Kidney epithelial cell (primary cell): Measurements from ENCODE around the gene SPOCK1. TPM values are rescaled to one million over a fixed set of nuclear protein-coding genes. Genes with fewer than 3 reads are reported as not detected.

Experiments used
- DNase-seq: peaks from one replicate; pipeline ENCODE4 v3.0.0-alpha.2; 2010; ENCODE audit warnings: low read depth
- H3K27me3 ChIP-seq: 2 replicates; pipeline ENCODE4 v1.6.0; 2011; ENCODE audit warnings: low read length; ENCODE audit not compliant: control insufficient read depth, insufficient read depth
- H3K36me3 ChIP-seq: 2 replicates; pipeline ENCODE4 v1.5.1; 2011; ENCODE audit warnings: low read length; ENCODE audit not compliant: control insufficient read depth, insufficient read depth
- H3K4me3 ChIP-seq: 2 replicates; pipeline ENCODE4 v1.5.1; 2011; ENCODE audit warnings: low read depth, mild to moderate bottlenecking, control low read depth, low read length
- total RNA-seq: library from RNA; depleted of rRNA; stranded (reverse); fragments of >200 nt; gene quantifications from 2 replicates; pipeline ENCODE4 v1.2.3, GENCODE V29; 2015
- TF ChIP-seq, protein P1 (sequence below): IDR thresholded peaks from 2 replicates; pipeline ENCODE4 v1.5.1; 2011; ENCODE audit warnings: mild to moderate bottlenecking, moderate library complexity, low read length, control low read depth, inconsistent platforms; ENCODE audit not compliant: insufficient read depth, poor library complexity, severe bottlenecking

Gene SPOCK1
- total RNA-seq, 1 donor from 2014 or later, result 13.1 TPM

DNA sequence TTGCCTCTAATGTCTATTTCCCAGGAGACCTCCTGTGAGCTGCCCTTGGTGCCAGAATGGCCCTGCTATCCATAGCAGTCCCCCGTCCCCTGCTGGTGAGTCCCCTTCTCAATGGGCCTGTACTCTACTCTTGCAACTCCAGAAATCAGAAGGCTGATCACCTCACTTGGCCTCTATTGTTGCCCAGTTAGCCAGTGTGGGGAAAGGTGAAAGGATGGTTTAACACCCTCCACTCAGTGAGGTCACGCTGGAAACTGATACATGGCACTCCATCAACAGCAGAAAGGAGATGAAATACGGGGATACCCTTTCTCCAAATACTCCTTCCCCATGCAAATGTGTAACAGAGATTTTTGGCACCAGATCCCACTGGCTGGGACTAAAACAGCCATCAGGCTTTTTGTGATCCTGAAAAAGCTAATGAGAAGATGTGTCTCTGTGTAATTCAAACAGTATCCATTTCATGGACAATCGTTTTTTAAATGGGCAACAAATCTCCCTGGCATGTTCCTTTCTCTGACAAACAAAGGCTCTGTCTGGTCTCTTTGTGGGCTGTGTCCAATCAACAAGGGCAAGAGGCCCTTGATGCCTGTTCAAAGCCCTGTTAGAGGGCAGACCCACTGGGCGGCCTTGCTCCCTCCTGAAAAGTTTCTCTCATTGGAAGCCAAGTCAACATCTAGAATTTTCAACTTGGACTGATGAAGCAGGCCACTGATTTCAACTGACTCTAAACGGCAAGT is 343.7 kb downstream of the SPOCK1 start:
- no peaks in the 10 kb centered on the region for H3K36me3 ChIP-seq
- H3K27me3 ChIP-seq, result no peaks in the 10 kb centered on the region
- DNase-seq, result no peak
- H3K4me3 ChIP-seq, result no peak overlapping the region
- TF ChIP-seq, protein P1, sequence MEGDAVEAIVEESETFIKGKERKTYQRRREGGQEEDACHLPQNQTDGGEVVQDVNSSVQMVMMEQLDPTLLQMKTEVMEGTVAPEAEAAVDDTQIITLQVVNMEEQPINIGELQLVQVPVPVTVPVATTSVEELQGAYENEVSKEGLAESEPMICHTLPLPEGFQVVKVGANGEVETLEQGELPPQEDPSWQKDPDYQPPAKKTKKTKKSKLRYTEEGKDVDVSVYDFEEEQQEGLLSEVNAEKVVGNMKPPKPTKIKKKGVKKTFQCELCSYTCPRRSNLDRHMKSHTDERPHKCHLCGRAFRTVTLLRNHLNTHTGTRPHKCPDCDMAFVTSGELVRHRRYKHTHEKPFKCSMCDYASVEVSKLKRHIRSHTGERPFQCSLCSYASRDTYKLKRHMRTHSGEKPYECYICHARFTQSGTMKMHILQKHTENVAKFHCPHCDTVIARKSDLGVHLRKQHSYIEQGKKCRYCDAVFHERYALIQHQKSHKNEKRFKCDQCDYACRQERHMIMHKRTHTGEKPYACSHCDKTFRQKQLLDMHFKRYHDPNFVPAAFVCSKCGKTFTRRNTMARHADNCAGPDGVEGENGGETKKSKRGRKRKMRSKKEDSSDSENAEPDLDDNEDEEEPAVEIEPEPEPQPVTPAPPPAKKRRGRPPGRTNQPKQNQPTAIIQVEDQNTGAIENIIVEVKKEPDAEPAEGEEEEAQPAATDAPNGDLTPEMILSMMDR, result no peak

- DNase-seq, result no peak
- TF ChIP-seq, protein P1, result no peak
Measured at GRCh38 chr5:137152616-137153015, 346.5 kb downstream of the SPOCK1 start.

DNA sequence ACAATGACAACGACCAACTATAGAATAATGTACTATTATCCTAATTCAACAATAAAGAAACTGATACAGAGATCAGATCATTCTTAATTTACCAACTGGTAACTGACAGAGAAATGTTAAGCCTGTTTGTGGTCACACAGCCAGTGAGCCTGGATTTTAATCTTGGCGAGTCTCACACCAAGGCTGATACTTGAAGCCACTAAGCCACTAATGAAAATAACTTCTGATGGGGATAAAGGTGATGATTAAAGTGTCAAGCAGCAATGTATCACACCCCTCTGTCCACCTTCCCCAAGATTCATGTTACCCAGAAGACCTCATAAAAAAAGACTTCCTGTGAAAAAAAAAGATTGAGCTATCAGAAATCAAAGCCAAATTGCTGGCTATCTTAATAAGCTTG is 350.5 kb downstream of the SPOCK1 start:
- Histone ChIP-seq H3K36me3 (no peaks in the 10 kb centered on the region), H3K27me3 (no peaks in the 10 kb centered on the region), H3K4me3 (no peak overlapping the region)
- TF ChIP-seq, protein P1, result no peak
- DNase-seq, result no peak

More at GRCh38 chr5:137152616-137153015, 346.5 kb downstream of the SPOCK1 start:
- no peaks in the 10 kb centered on the region for H3K36me3 ChIP-seq
- no peaks in the 10 kb centered on the region for H3K27me3 ChIP-seq
- H3K4me3 ChIP-seq, result no peak overlapping the region

GRCh38 chr5:137148159-137148558 is 351.0 kb downstream of the SPOCK1 start:
- Histone ChIP-seq H3K27me3 (no peaks in the 10 kb centered on the region), H3K4me3 (no peak overlapping the region), H3K36me3 (no peaks in the 10 kb centered on the region)
- TF ChIP-seq, protein P1, result no peak
- no peak for DNase-seq

- DNase-seq, result no peak
- H3K4me3 ChIP-seq, result no peak overlapping the region
- H3K36me3 ChIP-seq, result no peaks in the 10 kb centered on the region
- TF ChIP-seq, protein P1, result no peak
- no peaks in the 10 kb centered on the region for H3K27me3 ChIP-seq
Measured at GRCh38 chr5:137147346-137147745, 351.8 kb downstream of the SPOCK1 start.

- Histone ChIP-seq H3K36me3 (no peaks in the 10 kb centered on the region), H3K4me3 (no peak overlapping the region), H3K27me3 (no peaks in the 10 kb centered on the region)
- DNase-seq, result peak; percentile 100
- TF ChIP-seq, protein P1, result no peak
Measured at GRCh38 chr5:137146402-137146890, 352.7 kb downstream of the SPOCK1 start.
